ENCODE data around the gene TIPARP.

- TF ChIP-seq, protein P1, sequence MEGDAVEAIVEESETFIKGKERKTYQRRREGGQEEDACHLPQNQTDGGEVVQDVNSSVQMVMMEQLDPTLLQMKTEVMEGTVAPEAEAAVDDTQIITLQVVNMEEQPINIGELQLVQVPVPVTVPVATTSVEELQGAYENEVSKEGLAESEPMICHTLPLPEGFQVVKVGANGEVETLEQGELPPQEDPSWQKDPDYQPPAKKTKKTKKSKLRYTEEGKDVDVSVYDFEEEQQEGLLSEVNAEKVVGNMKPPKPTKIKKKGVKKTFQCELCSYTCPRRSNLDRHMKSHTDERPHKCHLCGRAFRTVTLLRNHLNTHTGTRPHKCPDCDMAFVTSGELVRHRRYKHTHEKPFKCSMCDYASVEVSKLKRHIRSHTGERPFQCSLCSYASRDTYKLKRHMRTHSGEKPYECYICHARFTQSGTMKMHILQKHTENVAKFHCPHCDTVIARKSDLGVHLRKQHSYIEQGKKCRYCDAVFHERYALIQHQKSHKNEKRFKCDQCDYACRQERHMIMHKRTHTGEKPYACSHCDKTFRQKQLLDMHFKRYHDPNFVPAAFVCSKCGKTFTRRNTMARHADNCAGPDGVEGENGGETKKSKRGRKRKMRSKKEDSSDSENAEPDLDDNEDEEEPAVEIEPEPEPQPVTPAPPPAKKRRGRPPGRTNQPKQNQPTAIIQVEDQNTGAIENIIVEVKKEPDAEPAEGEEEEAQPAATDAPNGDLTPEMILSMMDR (IDR thresholded peaks at IDR 0.05; ENCODE audit: low read length) = no peak
- TF ChIP-seq EZH2 (optimal IDR thresholded peaks at IDR 0.05; ENCODE audit: low read depth, low read length) = no peak
Observed at GRCh38 chr3:156735471-156735870, 61.1 kb downstream of the TIPARP start.

Data from MM.1S (cell line).